BE2C (cell line): ENCODE results near the gene SYNDIG1.

Experiments
- DNase-seq: peaks from one replicate; pipeline ENCODE4 v3.0.0-alpha.2; 2020
- H3K27me3 ChIP-seq: fragments of 250-450 bp; sonication (Bioruptor Pico); 2 replicates; pipeline ENCODE4 v1.5.1; 2020; ENCODE audit warnings: mild to moderate bottlenecking
- H3K36me3 ChIP-seq: fragments of 250-450 bp; sonication (Bioruptor Pico); 2 replicates; pipeline ENCODE4 v1.5.1; 2020; ENCODE audit warnings: mild to moderate bottlenecking
- H3K4me1 ChIP-seq: fragments of 250-450 bp; sonication (Bioruptor Pico); 2 replicates; pipeline ENCODE4 v1.5.1; 2020
- H3K4me3 ChIP-seq: 2 replicates; pipeline ENCODE4 v1.5.1; 2011; ENCODE audit warnings: low read depth, low read length
- H3K9me3 ChIP-seq: fragments of 250-450 bp; sonication (Bioruptor Pico); 2 replicates; pipeline ENCODE4 v1.5.1; 2020
- CTCF ChIP-seq: IDR thresholded peaks from 2 replicates; pipeline ENCODE4 v1.5.1; 2012; ENCODE audit warnings: mild to moderate bottlenecking, low read depth, low read length

The SYNDIG1 gene

GRCh38 chr20:24690408-24690807 is 221.0 kb downstream of the SYNDIG1 start:
- no peak for DNase-seq

GRCh38 chr20:24691901-24692351 is 222.5 kb downstream of the SYNDIG1 start:
- Histone ChIP-seq H3K36me3 (no peaks in the 10 kb centered on the region), H3K4me3 (no peak overlapping the region), H3K4me1 (no peaks in the 10 kb centered on the region), H3K9me3 (no peaks in the 10 kb centered on the region; the same call in 1 of the 2 replicates), H3K27me3 (no peaks in the 10 kb centered on the region)
- peak; percentile 0 for DNase-seq
- TF ChIP-seq CTCF, result no peak

More at GRCh38 chr20:24690408-24690807, 221.0 kb downstream of the SYNDIG1 start:
- TF ChIP-seq CTCF, result no peak
- Histone ChIP-seq H3K9me3 (no peaks in the 10 kb centered on the region; the same call in 1 of the 2 replicates), H3K27me3 (no peaks in the 10 kb centered on the region), H3K36me3 (no peaks in the 10 kb centered on the region), H3K4me3 (no peak overlapping the region), H3K4me1 (no peaks in the 10 kb centered on the region)

GRCh38 chr20:24692446-24693200 is 223.2 kb downstream of the SYNDIG1 start:
- H3K4me1 ChIP-seq, result no peaks in the 10 kb centered on the region
- H3K27me3 ChIP-seq, result no peaks in the 10 kb centered on the region
- no peak for TF ChIP-seq CTCF
- no peak overlapping the region for H3K4me3 ChIP-seq
- H3K9me3 ChIP-seq, result no peaks in the 10 kb centered on the region; the same call in 1 of the 2 replicates
- DNase-seq, result no peak
- H3K36me3 ChIP-seq, result no peaks in the 10 kb centered on the region

- no peak for DNase-seq
- no peak overlapping the region for H3K4me3 ChIP-seq
- TF ChIP-seq CTCF, result no peak
- H3K36me3 ChIP-seq, result no peaks in the 10 kb centered on the region
- H3K27me3 ChIP-seq, result no peaks in the 10 kb centered on the region
- no peaks in the 10 kb centered on the region for H3K9me3 ChIP-seq
- no peaks in the 10 kb centered on the region for H3K4me1 ChIP-seq
These were observed 224.2 kb downstream of the SYNDIG1 start for GRCh38 chr20:24693466-24694156.

- DNase-seq, result no peak
- no peak for TF ChIP-seq CTCF
These were observed 224.8 kb downstream of the SYNDIG1 start for GRCh38 chr20:24694157-24694726.

More at GRCh38 chr20:24694157-24694726, 224.8 kb downstream of the SYNDIG1 start:
- no peaks in the 10 kb centered on the region for H3K36me3 ChIP-seq
- no peak overlapping the region for H3K4me3 ChIP-seq
- H3K9me3 ChIP-seq, result no peaks in the 10 kb centered on the region
- H3K27me3 ChIP-seq, result no peaks in the 10 kb centered on the region
- H3K4me1 ChIP-seq, result no peaks in the 10 kb centered on the region
